ENCODE data around the gene CYP2J2.

Gene CYP2J2

DNA sequence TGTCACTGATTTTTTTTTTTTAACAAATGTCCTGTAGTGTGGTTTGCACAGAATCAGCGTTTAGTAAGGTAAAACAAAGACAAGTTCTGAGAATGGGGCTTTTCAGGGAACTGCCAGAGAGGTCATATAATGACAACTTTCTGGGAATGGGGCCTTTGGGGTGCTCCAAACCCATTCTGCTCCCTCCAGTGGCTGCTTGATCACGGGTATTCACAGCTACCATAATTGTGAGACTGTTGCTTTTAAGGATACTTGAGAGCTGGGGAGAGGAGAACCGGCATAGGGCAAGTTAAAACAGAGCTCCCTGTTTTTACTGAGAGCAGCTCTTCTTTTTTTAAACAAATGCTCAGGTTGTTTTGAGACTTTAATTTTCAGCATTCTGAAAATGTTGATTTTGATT is 48.2 kb downstream of the CYP2J2 start:
- Histone ChIP-seq H3K36me3 (ENCODE audit: control insufficient read depth, insufficient read depth, low read length) (no peaks in the 10 kb centered on the region), H3K4ac (ENCODE audit: low read depth, low read length) (no peak overlapping the region), H3K4me3 (ENCODE audit: low read length) (no peak overlapping the region), H2BK5ac (ENCODE audit: low read length) (no peak overlapping the region), H2BK15ac (replicated peaks; ENCODE audit: low read depth) (no peak overlapping the region), H4K8ac (ENCODE audit: low read depth, low read length) (no peak overlapping the region), H3K27me3 (ENCODE audit: insufficient read depth, low read length, poor library complexity) (no peaks in the 10 kb centered on the region), H3K4me1 (ENCODE audit: control insufficient read depth, low read depth, low read length) (no peaks in the 10 kb centered on the region), H3K79me1 (ENCODE audit: low read length) (no peaks in the 10 kb centered on the region), H4K5ac (ENCODE audit: low read length) (no peak overlapping the region), H2AK5ac (ENCODE audit: low read length) (no peak overlapping the region), H3K56ac (ENCODE audit: low read length) (no peak overlapping the region), H3K18ac (ENCODE audit: low read length) (no peak overlapping the region), H3K4me2 (ENCODE audit: low read length) (no peak overlapping the region), H3K23ac (ENCODE audit: low read length) (no peak overlapping the region), H3K27ac (ENCODE audit: low read depth, low read length) (no peak overlapping the region), H2BK120ac (ENCODE audit: low read depth, low read length) (no peak overlapping the region), H3K9ac (ENCODE audit: low read length) (no peak overlapping the region), H3K79me2 (ENCODE audit: control insufficient read depth, insufficient read depth, low read length) (no peaks in the 10 kb centered on the region)
- DNase-seq: peak; percentile 10
- WGBS (ENCODE audit: extremely low coverage, insufficient coverage, low lambda C conversion rate): no CpG with 5 or more reads among the region's 3 CpGs

DNA sequence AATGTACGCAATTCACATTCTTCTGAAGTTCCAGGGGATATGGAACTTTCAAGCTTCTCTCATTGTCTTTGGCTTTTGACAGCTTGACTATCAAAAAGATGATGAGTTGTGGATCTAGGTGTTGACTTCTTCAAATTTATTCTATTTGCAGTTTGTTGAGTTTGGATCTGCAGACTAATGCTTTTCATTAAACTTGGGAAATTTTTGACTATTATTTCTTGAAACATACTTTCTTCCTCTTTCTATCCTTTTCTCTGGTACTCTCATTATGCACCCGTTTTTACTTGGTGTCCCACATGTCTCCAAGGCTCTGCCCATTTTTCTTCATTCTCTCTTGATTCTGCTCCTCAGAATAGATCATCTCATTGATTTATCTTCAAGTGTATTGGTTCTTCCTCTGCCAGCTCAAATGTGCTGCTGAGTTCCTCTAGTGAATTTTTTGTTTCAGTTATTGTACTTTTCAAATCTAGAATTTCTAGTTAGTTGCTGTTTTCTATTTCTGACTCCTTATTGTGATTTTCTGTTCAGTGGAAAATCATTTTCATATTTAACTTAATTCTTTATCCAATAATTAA is 49.4 kb downstream of the CYP2J2 start:
- Histone ChIP-seq H3K4me1 (ENCODE audit: control insufficient read depth, low read depth, low read length) (no peaks in the 10 kb centered on the region), H3K9ac (ENCODE audit: low read length) (no peak overlapping the region), H4K8ac (ENCODE audit: low read depth, low read length) (no peak overlapping the region), H3K23ac (ENCODE audit: low read length) (no peak overlapping the region), H2BK15ac (replicated peaks; ENCODE audit: low read depth) (no peak overlapping the region), H3K79me2 (ENCODE audit: control insufficient read depth, insufficient read depth, low read length) (no peaks in the 10 kb centered on the region), H3K27ac (ENCODE audit: low read depth, low read length) (no peak overlapping the region), H3K79me1 (ENCODE audit: low read length) (no peaks in the 10 kb centered on the region), H2BK120ac (ENCODE audit: low read depth, low read length) (no peak overlapping the region), H4K5ac (ENCODE audit: low read length) (no peak overlapping the region), H3K4me2 (ENCODE audit: low read length) (no peak overlapping the region), H3K36me3 (ENCODE audit: control insufficient read depth, insufficient read depth, low read length) (no peaks in the 10 kb centered on the region), H3K27me3 (ENCODE audit: insufficient read depth, low read length, poor library complexity) (no peaks in the 10 kb centered on the region), H2BK5ac (ENCODE audit: low read length) (no peak overlapping the region), H3K4ac (ENCODE audit: low read depth, low read length) (no peak overlapping the region), H2AK5ac (ENCODE audit: low read length) (no peak overlapping the region), H3K56ac (ENCODE audit: low read length) (no peak overlapping the region), H3K4me3 (ENCODE audit: low read length) (no peak overlapping the region), H3K18ac (ENCODE audit: low read length) (no peak overlapping the region)
- no CpG with 5 or more reads among the region's 2 CpGs for WGBS (ENCODE audit: extremely low coverage, insufficient coverage, low lambda C conversion rate)
- no peak for DNase-seq

DNA sequence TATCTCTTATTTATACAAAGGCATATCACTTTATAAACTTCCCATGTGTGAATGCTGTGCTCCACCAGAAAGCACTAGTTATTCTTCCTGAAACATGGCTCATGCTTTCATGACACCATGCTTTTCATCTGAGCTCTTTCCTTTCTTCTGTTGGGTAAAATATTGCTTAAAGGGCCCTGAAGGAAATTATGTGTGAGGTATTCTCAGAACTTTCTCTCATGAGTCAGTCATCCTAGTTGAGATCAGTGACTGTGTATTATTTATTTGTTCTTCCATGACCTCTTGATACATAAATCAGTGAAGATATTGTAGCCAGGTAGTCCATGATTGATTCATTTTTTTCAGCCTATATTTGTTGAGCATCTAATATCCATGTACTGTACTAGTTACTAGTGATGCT is 54.8 kb downstream of the CYP2J2 start:
- Histone ChIP-seq H3K56ac (ENCODE audit: low read length) (no peak overlapping the region), H3K4ac (ENCODE audit: low read depth, low read length) (no peak overlapping the region), H3K18ac (ENCODE audit: low read length) (no peak overlapping the region), H2AK5ac (ENCODE audit: low read length) (no peak overlapping the region), H4K8ac (ENCODE audit: low read depth, low read length) (no peak overlapping the region), H3K4me3 (ENCODE audit: low read length) (no peak overlapping the region), H2BK5ac (ENCODE audit: low read length) (no peak overlapping the region), H3K79me2 (ENCODE audit: control insufficient read depth, insufficient read depth, low read length) (no peaks in the 10 kb centered on the region), H3K23ac (ENCODE audit: low read length) (no peak overlapping the region), H3K4me2 (ENCODE audit: low read length) (no peak overlapping the region), H3K36me3 (ENCODE audit: control insufficient read depth, insufficient read depth, low read length) (no peaks in the 10 kb centered on the region), H2BK120ac (ENCODE audit: low read depth, low read length) (no peak overlapping the region), H3K9ac (ENCODE audit: low read length) (no peak overlapping the region), H3K27ac (ENCODE audit: low read depth, low read length) (no peak overlapping the region), H3K79me1 (ENCODE audit: low read length) (no peaks in the 10 kb centered on the region), H2BK15ac (replicated peaks; ENCODE audit: low read depth) (no peak overlapping the region), H3K27me3 (ENCODE audit: insufficient read depth, low read length, poor library complexity) (no peaks in the 10 kb centered on the region), H4K5ac (ENCODE audit: low read length) (no peak overlapping the region), H3K4me1 (ENCODE audit: control insufficient read depth, low read depth, low read length) (no peaks in the 10 kb centered on the region)
- no peak for DNase-seq

DNA sequence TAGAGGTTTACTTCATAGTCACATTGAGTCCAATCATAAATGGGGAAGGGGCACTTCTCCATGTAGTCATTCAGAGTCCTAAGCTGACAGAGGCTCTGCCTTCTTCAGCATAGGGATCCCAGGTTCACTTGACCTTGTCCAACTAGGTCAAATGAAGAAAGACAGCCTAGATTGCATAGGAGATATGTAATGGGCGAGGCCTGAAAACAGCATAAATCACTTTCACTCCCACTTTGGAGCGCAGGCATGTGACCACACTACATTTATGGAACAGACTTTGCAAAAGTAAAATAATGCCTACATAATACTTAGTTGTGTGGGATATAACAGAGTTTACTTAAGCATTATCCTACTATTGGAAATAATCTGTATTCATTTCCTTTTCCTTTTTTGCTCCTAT is 60.1 kb downstream of the CYP2J2 start:
- Histone ChIP-seq H3K79me1 (ENCODE audit: low read length) (no peaks in the 10 kb centered on the region), H3K4me3 (ENCODE audit: low read length) (no peak overlapping the region), H4K5ac (ENCODE audit: low read length) (no peak overlapping the region), H3K79me2 (ENCODE audit: control insufficient read depth, insufficient read depth, low read length) (no peaks in the 10 kb centered on the region), H3K23ac (ENCODE audit: low read length) (no peak overlapping the region), H3K18ac (ENCODE audit: low read length) (no peak overlapping the region), H3K4ac (ENCODE audit: low read depth, low read length) (no peak overlapping the region), H3K4me1 (ENCODE audit: control insufficient read depth, low read depth, low read length) (no peaks in the 10 kb centered on the region), H2BK120ac (ENCODE audit: low read depth, low read length) (no peak overlapping the region), H3K9ac (ENCODE audit: low read length) (no peak overlapping the region), H2BK5ac (ENCODE audit: low read length) (no peak overlapping the region), H3K4me2 (ENCODE audit: low read length) (no peak overlapping the region), H3K36me3 (ENCODE audit: control insufficient read depth, insufficient read depth, low read length) (no peaks in the 10 kb centered on the region), H2AK5ac (ENCODE audit: low read length) (no peak overlapping the region), H3K27me3 (ENCODE audit: insufficient read depth, low read length, poor library complexity) (no peaks in the 10 kb centered on the region), H2BK15ac (replicated peaks; ENCODE audit: low read depth) (no peak overlapping the region), H4K8ac (ENCODE audit: low read depth, low read length) (no peak overlapping the region), H3K56ac (ENCODE audit: low read length) (no peak overlapping the region), H3K27ac (ENCODE audit: low read depth, low read length) (no peak overlapping the region)
- no CpG with 5 or more reads among the region's 2 CpGs for WGBS (ENCODE audit: extremely low coverage, insufficient coverage, low lambda C conversion rate)
- DNase-seq: no peak

DNA sequence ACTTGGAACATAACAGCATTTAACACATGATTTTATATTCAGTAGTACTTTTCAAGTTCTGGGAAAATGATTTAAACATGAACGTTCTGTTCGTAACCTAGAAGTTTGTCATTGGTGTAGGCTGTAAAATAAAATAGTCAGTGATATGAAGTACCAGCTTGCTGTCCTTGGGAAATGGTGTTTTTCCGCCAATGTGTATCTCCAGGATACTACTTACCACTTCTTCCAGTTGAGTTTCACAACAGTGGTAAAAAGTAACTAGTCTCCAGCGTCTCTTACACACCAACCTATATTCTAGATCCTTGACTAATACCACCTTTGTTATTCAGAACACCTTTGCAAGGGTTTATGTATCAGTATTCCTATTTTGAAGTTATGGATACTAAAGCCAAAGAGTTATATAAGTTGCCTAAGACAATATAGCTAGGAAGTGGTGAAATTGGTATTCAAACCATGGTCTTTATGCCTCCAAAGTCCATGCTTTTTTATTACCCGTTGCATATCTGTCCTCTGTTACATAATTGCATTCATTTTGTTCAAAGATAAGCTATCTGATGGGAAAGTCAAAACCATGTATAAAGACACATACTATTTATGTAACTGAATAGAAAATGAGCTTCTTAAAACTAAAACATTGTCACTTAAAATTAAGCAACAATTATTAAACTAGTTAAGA is 68.8 kb downstream of the CYP2J2 start:
- Histone ChIP-seq H2BK120ac (ENCODE audit: low read depth, low read length) (no peak overlapping the region), H3K9ac (ENCODE audit: low read length) (no peak overlapping the region), H3K4ac (ENCODE audit: low read depth, low read length) (no peak overlapping the region), H3K36me3 (ENCODE audit: control insufficient read depth, insufficient read depth, low read length) (no peaks in the 10 kb centered on the region), H2BK5ac (ENCODE audit: low read length) (no peak overlapping the region), H3K4me2 (ENCODE audit: low read length) (no peak overlapping the region), H3K27me3 (ENCODE audit: insufficient read depth, low read length, poor library complexity) (no peaks in the 10 kb centered on the region), H3K23ac (ENCODE audit: low read length) (no peak overlapping the region), H3K18ac (ENCODE audit: low read length) (no peak overlapping the region), H4K8ac (ENCODE audit: low read depth, low read length) (no peak overlapping the region), H2BK15ac (replicated peaks; ENCODE audit: low read depth) (no peak overlapping the region), H3K56ac (ENCODE audit: low read length) (no peak overlapping the region), H3K4me3 (ENCODE audit: low read length) (no peak overlapping the region), H3K79me1 (ENCODE audit: low read length) (no peaks in the 10 kb centered on the region), H3K79me2 (ENCODE audit: control insufficient read depth, insufficient read depth, low read length) (no peaks in the 10 kb centered on the region), H3K27ac (ENCODE audit: low read depth, low read length) (no peak overlapping the region), H3K4me1 (ENCODE audit: control insufficient read depth, low read depth, low read length) (no peaks in the 10 kb centered on the region), H2AK5ac (ENCODE audit: low read length) (no peak overlapping the region), H4K5ac (ENCODE audit: low read length) (no peak overlapping the region)
- no CpG with 5 or more reads among the region's 5 CpGs for WGBS (ENCODE audit: extremely low coverage, insufficient coverage, low lambda C conversion rate)
- no peak for DNase-seq

Data from mesendoderm (in vitro differentiated cells).